Natural killer cell (primary cell): ENCODE measurements around the gene RGS1. TPM values are rescaled to one million over a fixed set of nuclear protein-coding genes. Genes with fewer than 3 reads are reported as not detected.

ENCODE experiments used
- ATAC-seq, 3 donors: fragments of 150-1000 bp in 2 of 3; fragments of 200-7000 bp in 1 of 3; cut with Tn5 transposase; 1 replicate in 1 of 3; 2 replicates in 2 of 3; pipeline ENCODE4 v1.10.0; 2021; ENCODE audit warnings: mild to moderate bottlenecking in 2 of 3, moderate library complexity in 2 of 3
- DNase-seq, 2 donors: peaks; one replicate each; pipeline versions ENCODE4 v3.0.0 to v3.0.0-alpha.2; 2013 to 2021; ENCODE audit warnings: mixed read lengths in 1 of 2
- H3K27ac ChIP-seq: one replicate; pipeline ENCODE4 v1.5.1; 2013; ENCODE audit warnings: mild to moderate bottlenecking, low read length
- H3K27me3 ChIP-seq: one replicate; pipeline ENCODE4 v1.6.1; 2013; ENCODE audit warnings: low read length; ENCODE audit not compliant: control insufficient read depth, insufficient read depth
- H3K36me3 ChIP-seq: one replicate; pipeline ENCODE4 v1.6.1; 2013; ENCODE audit warnings: low read length; ENCODE audit not compliant: control insufficient read depth, insufficient read depth
- H3K4me1 ChIP-seq: one replicate; pipeline ENCODE4 v1.6.1; 2013; ENCODE audit warnings: low read length; ENCODE audit not compliant: control insufficient read depth, insufficient read depth
- H3K4me3 ChIP-seq: one replicate; pipeline ENCODE4 v1.5.1; 2013; ENCODE audit warnings: low read length
- H3K9me3 ChIP-seq: one replicate; pipeline ENCODE4 v1.6.1; 2013; ENCODE audit warnings: low read length; ENCODE audit not compliant: control insufficient read depth, insufficient read depth
- H3K27ac Mint-ChIP-seq, 2 donors: one replicate each; pipeline ENCODE4 v1.8.0; 2022; ENCODE audit warnings: mild to moderate bottlenecking in 2 of 2, mixed read lengths in 2 of 2, moderate library complexity in 1 of 2
- H3K27me3 Mint-ChIP-seq, 2 donors: one replicate each; pipeline ENCODE4 v1.8.0; 2022; ENCODE audit warnings: low read depth in 2 of 2, mixed read lengths in 2 of 2
- H3K36me3 Mint-ChIP-seq: one replicate; pipeline ENCODE4 v1.8.0; 2022; ENCODE audit warnings: mixed read lengths
- H3K4me1 Mint-ChIP-seq, 2 donors: one replicate each; pipeline ENCODE4 v1.8.0; 2022; ENCODE audit warnings: mixed read lengths in 2 of 2
- H3K4me3 Mint-ChIP-seq: one replicate; pipeline ENCODE4 v1.8.0; 2022; ENCODE audit warnings: mild to moderate bottlenecking, moderate library complexity, mixed read lengths
- H3K9me3 Mint-ChIP-seq, 2 donors: one replicate each; pipeline ENCODE4 v1.8.0; 2022; ENCODE audit warnings: mixed read lengths in 2 of 2
- CTCF ChIP-seq: fragments of 200-600 bp; IDR thresholded peaks from one replicate; pipeline ENCODE4 v1.8.0; 2022; ENCODE audit warnings: antibody characterized with exemption
- WGBS: methylation state at CpG from one replicate; pipeline ENCODE4 v1.1.7; 2013; ENCODE audit warnings: missing lambda C conversion rate; ENCODE audit not compliant: insufficient coverage; 5-methylcytosine and 5-hydroxymethylcytosine counted together
- intact Hi-C: fragments of 100-400 bp; cut with micrococcal nuclease; formaldehyde crosslinking; loops from one replicate; pipeline ENCODE4 v1.14.2; 2022
- total RNA-seq, 4 donors: library from RNA; stranded (reverse); fragments of 120-200 nt in 1 of 4; gene quantifications; one replicate each; pipeline versions ENCODE4 v1.2.3 to v1.2.4, GENCODE V29; 2013 to 2022

RGS1 gene
- total RNA-seq, 3 donors from 2014 or later (not counting 1 experiment from before 2014, with no cell fraction given) = 306 to 365 (median 343) TPM

- peak in 2 of 3 donors; percentile 30 to 44 for ATAC-seq
- H3K36me3 ChIP-seq = no peaks in the 10 kb centered on the region
- H3K27ac ChIP-seq = no peak overlapping the region
- H3K9me3 ChIP-seq = no peaks in the 10 kb centered on the region
- H3K4me3 ChIP-seq = no peak overlapping the region
- intact Hi-C loops = loop anchor here (2.0 to 10.0 kb wide), 3 partner anchors 63 to 523 kb away; partner anchors contain the start of gene CDC73
- DNase-seq = no peak
- H3K36me3 Mint-ChIP-seq = no peaks in the 10 kb centered on the region
- H3K9me3 Mint-ChIP-seq = no peaks in the 10 kb centered on the region
- no peaks in the 10 kb centered on the region for H3K27me3 ChIP-seq
- H3K4me1 ChIP-seq = peaks cover 6% of the 10 kb centered on the region
- H3K27me3 Mint-ChIP-seq = no peaks in the 10 kb centered on the region
- H3K27ac Mint-ChIP-seq = peak overlapping the region; percentile 66 to 71
- peak overlapping the region; percentile 73 for H3K4me3 Mint-ChIP-seq
- no peak for TF ChIP-seq CTCF
- H3K4me1 Mint-ChIP-seq = peaks cover 52 to 69% of the 10 kb centered on the region in 2 donors
These were observed 26.0 kb downstream of the RGS1 start for GRCh38 chr1:192601567-192601966.

GRCh38 chr1:192602757-192603156 lies 27.2 kb downstream of the RGS1 start:
- H3K36me3 Mint-ChIP-seq = no peaks in the 10 kb centered on the region
- no peaks in the 10 kb centered on the region for H3K9me3 Mint-ChIP-seq
- Histone ChIP-seq H3K4me1 (peaks cover 6% of the 10 kb centered on the region), H3K36me3 (no peaks in the 10 kb centered on the region), H3K9me3 (no peaks in the 10 kb centered on the region), H3K4me3 (no peak overlapping the region), H3K27me3 (no peaks in the 10 kb centered on the region), H3K27ac (no peak overlapping the region)
- H3K27me3 Mint-ChIP-seq = no peaks in the 10 kb centered on the region
- ATAC-seq (no peak), DNase-seq (no peak)
- intact Hi-C loops = loop anchor here (10.0 kb wide), 2 partner anchors 62 to 522 kb away; partner anchors contain the start of gene CDC73
- peak overlapping the region; percentile 1 to 66 for H3K27ac Mint-ChIP-seq
- peaks cover 52 to 78% of the 10 kb centered on the region in 2 donors for H3K4me1 Mint-ChIP-seq
- WGBS = 41% methylated on average over 1 of the region's 1 CpG
- no peak for TF ChIP-seq CTCF
- H3K4me3 Mint-ChIP-seq = peak overlapping the region; percentile 5

GRCh38 chr1:192603218-192603787 lies 27.7 kb downstream of the RGS1 start:
- intact Hi-C loops = loop anchor here (10.0 kb wide), 2 partner anchors 61 to 521 kb away; partner anchors contain the start of gene CDC73
- Mint-ChIP-seq H3K4me3 (no peak overlapping the region), H3K36me3 (no peaks in the 10 kb centered on the region), H3K4me1 (peaks cover 52 to 78% of the 10 kb centered on the region in 2 donors), H3K27ac (peak overlapping the region; percentile 37 to 66), H3K27me3 (no peaks in the 10 kb centered on the region), H3K9me3 (no peaks in the 10 kb centered on the region)
- TF ChIP-seq CTCF = no peak
- ATAC-seq (no peak), DNase-seq (no peak)
- WGBS = 89% methylated on average over 3 of the region's 3 CpGs
- Histone ChIP-seq H3K4me3 (no peak overlapping the region), H3K27me3 (no peaks in the 10 kb centered on the region), H3K36me3 (no peaks in the 10 kb centered on the region), H3K9me3 (no peaks in the 10 kb centered on the region), H3K4me1 (peaks cover 6% of the 10 kb centered on the region), H3K27ac (no peak overlapping the region)
